ENCODE measurements around the gene SCN2A. TPM values are rescaled to one million over a fixed set of nuclear protein-coding genes. Genes with fewer than 3 reads are reported as not detected.

SCN2A gene
- total RNA-seq, 1 donor from 2014 or later, result 1.5 TPM

DNA sequence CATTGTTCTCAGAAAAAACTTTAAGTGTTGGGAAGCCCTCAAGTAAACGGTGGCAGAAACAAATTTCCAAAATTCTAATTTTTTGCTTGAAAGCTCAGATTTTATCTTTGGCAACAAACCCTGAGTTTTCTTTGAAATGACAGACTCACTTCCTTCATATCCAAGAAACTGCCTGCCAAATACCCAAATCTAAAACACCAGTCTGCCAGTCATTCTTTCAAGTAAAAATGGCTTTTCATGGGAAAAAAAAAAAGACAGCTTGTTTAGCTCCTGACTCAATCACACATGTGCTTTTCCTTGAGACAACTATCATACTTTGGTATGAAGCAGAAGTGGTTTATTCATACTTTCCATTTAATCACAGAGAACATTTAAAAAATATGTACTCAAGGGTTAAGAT lies 189.7 kb downstream of the SCN2A start:
- no peak for TF ChIP-seq CTCF (IDR thresholded peaks at IDR 0.05; ENCODE audit: unreplicated experiment)
- Mint-ChIP-seq H3K27me3 (ENCODE audit: unreplicated experiment) (peaks cover 1% of the 10 kb centered on the region), H3K4me3 (ENCODE audit: unreplicated experiment) (no peak overlapping the region), H3K36me3 (ENCODE audit: low read depth, unreplicated experiment) (peaks cover 4% of the 10 kb centered on the region), H3K9me3 (ENCODE audit: unreplicated experiment) (no peaks in the 10 kb centered on the region), H3K4me1 (ENCODE audit: unreplicated experiment) (no peaks in the 10 kb centered on the region), H3K27ac (ENCODE audit: unreplicated experiment) (no peak overlapping the region)
- no peak for DNase-seq (ENCODE audit: low spot score)

GRCh38 chr2:165431014-165431413 lies 191.8 kb downstream of the SCN2A start:
- H3K4me1 Mint-ChIP-seq (ENCODE audit: unreplicated experiment), result no peaks in the 10 kb centered on the region
- H3K4me3 Mint-ChIP-seq (ENCODE audit: unreplicated experiment), result no peak overlapping the region
- peaks cover 3% of the 10 kb centered on the region for H3K36me3 Mint-ChIP-seq (ENCODE audit: low read depth, unreplicated experiment)
- DNase-seq (ENCODE audit: low spot score), result no peak
- no peak for TF ChIP-seq CTCF (IDR thresholded peaks at IDR 0.05; ENCODE audit: unreplicated experiment)
- H3K27me3 Mint-ChIP-seq (ENCODE audit: unreplicated experiment), result peaks cover 1% of the 10 kb centered on the region
- no peaks in the 10 kb centered on the region for H3K9me3 Mint-ChIP-seq (ENCODE audit: unreplicated experiment)
- H3K27ac Mint-ChIP-seq (ENCODE audit: unreplicated experiment), result no peak overlapping the region

- peaks cover 3% of the 10 kb centered on the region for H3K36me3 Mint-ChIP-seq (ENCODE audit: low read depth, unreplicated experiment)
Measured at GRCh38 chr2:165432234-165432966, 193.2 kb downstream of the SCN2A start.

DNA sequence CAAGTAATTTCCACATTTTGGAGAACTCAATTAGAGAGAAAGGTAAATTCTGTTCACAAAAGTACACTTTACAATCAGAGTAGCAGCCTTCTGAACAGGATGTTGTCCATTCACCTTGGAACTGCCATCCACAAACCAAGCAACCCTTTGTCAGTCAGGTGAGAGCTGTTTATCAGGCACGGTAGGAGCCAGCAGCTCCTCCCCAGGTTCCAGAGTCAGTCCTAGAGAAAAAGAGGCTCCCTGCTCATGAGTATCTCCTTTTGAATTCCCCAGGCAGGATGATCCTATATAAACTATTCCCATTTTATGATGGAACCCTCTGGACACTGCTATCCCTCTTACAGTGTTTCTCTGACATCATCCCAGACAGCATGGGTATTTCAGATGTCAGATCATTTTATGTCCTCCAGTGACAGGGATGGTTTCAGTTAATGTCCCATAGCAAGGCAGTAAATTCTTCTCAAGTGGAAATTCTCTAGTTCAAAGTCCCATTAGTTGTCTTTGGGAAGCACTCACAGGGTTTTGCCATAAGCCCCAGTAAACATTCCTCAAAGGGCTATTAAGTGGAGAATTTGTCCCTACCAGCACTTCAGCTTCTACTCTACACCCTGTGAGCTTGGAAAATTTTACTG lies 195.8 kb downstream of the SCN2A start:
- TF ChIP-seq CTCF (IDR thresholded peaks at IDR 0.05; ENCODE audit: unreplicated experiment), result no peak
- H3K36me3 Mint-ChIP-seq (ENCODE audit: low read depth, unreplicated experiment), result no peaks in the 10 kb centered on the region
- no peaks in the 10 kb centered on the region for H3K27me3 Mint-ChIP-seq (ENCODE audit: unreplicated experiment)
- no peaks in the 10 kb centered on the region for H3K9me3 Mint-ChIP-seq (ENCODE audit: unreplicated experiment)
- DNase-seq (ENCODE audit: low spot score), result no peak
- H3K4me1 Mint-ChIP-seq (ENCODE audit: unreplicated experiment), result no peaks in the 10 kb centered on the region
- H3K4me3 Mint-ChIP-seq (ENCODE audit: unreplicated experiment), result no peak overlapping the region
- no peak overlapping the region for H3K27ac Mint-ChIP-seq (ENCODE audit: unreplicated experiment)

More at GRCh38 chr2:165432234-165432966, 193.2 kb downstream of the SCN2A start:
- Mint-ChIP-seq H3K4me3 (ENCODE audit: unreplicated experiment) (no peak overlapping the region), H3K27me3 (ENCODE audit: unreplicated experiment) (peaks cover 1% of the 10 kb centered on the region), H3K9me3 (ENCODE audit: unreplicated experiment) (no peaks in the 10 kb centered on the region), H3K4me1 (ENCODE audit: unreplicated experiment) (no peaks in the 10 kb centered on the region), H3K27ac (ENCODE audit: unreplicated experiment) (no peak overlapping the region)
- TF ChIP-seq CTCF (IDR thresholded peaks at IDR 0.05; ENCODE audit: unreplicated experiment), result no peak
- DNase-seq (ENCODE audit: low spot score), result no peak

DNA sequence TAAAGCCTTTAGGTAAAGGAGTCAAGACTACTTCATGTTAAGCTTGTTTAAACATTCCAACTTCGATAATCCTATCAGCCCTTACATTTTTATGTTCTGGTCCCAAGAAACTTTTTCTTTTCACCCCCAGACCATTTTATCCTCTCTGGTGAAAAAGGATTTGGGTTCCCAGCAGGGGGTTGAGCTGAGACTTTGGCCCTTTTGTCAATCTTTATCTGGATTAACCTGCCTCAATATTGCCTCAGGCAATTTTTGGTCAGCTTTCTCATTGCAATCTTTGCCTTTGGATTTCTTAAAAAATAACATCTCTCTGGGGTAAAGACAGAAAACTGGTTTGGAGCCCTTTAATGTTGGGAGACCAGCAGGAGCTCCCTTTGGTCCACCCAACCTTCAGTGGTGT lies 196.4 kb downstream of the SCN2A start:
- TF ChIP-seq CTCF (IDR thresholded peaks at IDR 0.05; ENCODE audit: unreplicated experiment), result no peak
- H3K27me3 Mint-ChIP-seq (ENCODE audit: unreplicated experiment), result no peaks in the 10 kb centered on the region
- no peak overlapping the region for H3K4me3 Mint-ChIP-seq (ENCODE audit: unreplicated experiment)
- peaks cover 5% of the 10 kb centered on the region for H3K4me1 Mint-ChIP-seq (ENCODE audit: unreplicated experiment)
- no peaks in the 10 kb centered on the region for H3K36me3 Mint-ChIP-seq (ENCODE audit: low read depth, unreplicated experiment)
- no peak for DNase-seq (ENCODE audit: low spot score)
- H3K9me3 Mint-ChIP-seq (ENCODE audit: unreplicated experiment), result no peaks in the 10 kb centered on the region
- H3K27ac Mint-ChIP-seq (ENCODE audit: unreplicated experiment), result no peak overlapping the region

Data from endothelial cell (in vitro differentiated cells).